Measurements from ENCODE around the gene PRSS53. TPM values are rescaled to one million over a fixed set of nuclear protein-coding genes. Genes with fewer than 3 reads are reported as not detected.

The PRSS53 gene
- total RNA-seq, 2 donors from 2014 or later = 7.4 to 12.1 TPM

DNA sequence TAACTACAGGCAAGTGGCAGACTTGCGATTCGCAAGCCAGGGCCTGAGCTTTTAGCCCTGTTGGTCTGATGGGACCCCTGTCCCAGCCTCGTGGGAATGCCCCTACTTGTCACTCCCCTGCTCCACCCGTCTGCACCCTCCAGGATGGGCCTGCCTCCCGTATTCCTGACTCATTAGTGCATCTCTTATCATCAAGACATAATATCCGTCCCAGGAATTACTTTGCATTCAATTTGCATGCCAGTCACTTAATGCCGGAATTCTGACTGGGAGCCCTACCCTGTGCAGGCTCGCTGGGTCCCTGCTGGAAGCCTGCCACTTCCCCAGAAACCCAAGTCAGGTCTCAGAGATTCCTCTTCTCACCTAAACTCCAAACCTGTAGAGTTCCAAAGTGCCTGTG is 3.3 kb downstream of the PRSS53 start:
- DNase-seq (ENCODE audit: low spot score in 2 of 2) = no peak
- Mint-ChIP-seq H3K36me3 (peaks cover 0 to under 1% of the 10 kb centered on the region in 2 donors), H3K27ac (peak overlapping the region in 1 of 2 donors; percentile 54), H3K9me3 (no peaks in the 10 kb centered on the region)
- no peak for ATAC-seq

DNA sequence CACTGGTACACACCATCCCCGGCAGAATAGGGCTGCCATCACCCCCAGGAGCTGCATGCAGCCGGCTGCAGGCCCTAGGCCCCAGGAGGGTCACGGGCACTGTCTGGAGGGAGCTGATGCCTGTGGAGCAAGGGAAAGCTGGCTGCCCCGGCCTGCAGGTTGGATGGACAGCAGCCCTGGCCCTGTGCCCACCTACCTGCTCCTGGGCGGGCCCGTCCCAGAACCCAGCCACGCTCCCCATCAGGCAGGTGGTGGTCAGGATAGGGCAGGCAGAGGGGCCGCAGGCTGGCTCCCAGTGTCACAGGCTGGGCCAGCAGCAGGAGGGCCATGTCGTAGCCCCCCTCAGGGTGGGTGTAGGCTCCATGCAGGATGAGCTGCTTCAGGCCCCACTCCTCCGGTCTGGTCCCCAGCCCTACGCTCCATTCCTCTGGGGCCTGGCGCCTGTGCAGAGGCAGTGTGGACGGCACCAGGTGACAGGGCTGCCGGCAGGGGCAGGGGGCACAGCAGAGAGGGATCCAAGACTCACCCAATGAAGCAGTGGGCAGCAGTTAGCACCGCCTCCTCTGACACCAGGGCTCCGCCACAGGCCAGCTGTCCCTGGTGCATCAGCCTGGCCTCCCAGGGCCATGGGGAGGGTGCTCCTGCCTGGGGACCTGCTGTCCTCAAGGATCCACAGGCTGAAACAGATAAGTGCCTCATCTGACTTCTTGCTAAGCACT is 4.0 kb downstream of the PRSS53 start:
- no peaks in the 10 kb centered on the region for H3K9me3 Mint-ChIP-seq
- ATAC-seq = peak in 1 of 2 donors; percentile 8
- H3K27ac Mint-ChIP-seq = peak overlapping the region in 1 of 2 donors; percentile 54
- no peaks in the 10 kb centered on the region for H3K36me3 Mint-ChIP-seq
- DNase-seq (ENCODE audit: low spot score in 2 of 2) = no peak

DNA sequence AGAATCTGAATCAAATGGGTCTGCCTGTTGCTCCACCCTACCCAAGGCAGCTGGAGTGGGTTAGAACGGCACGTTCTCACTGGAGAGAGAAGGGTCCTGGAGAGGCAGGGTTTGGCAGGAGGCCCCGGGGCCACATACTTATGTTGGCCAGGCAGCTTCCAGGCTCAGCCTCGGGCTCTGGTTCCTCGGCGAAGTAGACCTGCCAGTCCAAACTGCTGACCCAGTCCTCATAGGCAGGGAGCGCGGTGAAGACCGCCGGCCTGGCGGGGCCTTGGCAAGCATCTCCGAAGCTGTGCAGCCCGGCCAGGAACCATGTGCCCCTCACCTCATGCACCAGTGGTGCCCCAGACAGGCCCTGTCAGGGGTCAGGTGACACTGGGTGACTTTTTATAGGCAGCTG is 4.8 kb downstream of the PRSS53 start:
- Mint-ChIP-seq H3K27ac (no peak overlapping the region), H3K9me3 (no peaks in the 10 kb centered on the region), H3K36me3 (no peaks in the 10 kb centered on the region)
- no peak for DNase-seq (ENCODE audit: low spot score in 2 of 2)
- ATAC-seq = no peak

DNA sequence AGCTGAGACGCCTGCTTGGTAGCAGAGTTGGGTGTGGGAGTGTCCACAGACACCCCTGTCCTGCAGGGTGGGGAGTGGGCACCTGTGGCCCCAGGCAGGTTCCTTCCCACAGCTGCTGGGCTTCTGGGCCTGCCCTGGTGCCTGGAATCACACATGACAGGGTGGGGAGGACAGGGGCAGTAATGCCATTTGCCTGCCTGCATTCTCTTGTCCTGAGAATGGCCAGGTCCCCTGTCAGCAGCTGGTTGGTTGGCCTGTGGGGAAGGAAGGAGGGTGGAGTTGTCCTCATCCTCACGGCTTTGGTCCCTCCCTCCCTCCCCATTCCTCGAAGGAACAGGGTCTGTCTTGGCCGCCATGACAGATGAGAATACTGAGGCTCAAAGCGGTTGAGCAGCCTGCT is 5.2 kb downstream of the PRSS53 start:
- Mint-ChIP-seq H3K36me3 (no peaks in the 10 kb centered on the region), H3K9me3 (no peaks in the 10 kb centered on the region), H3K27ac (no peak overlapping the region)
- DNase-seq (ENCODE audit: low spot score in 2 of 2) (no peak), ATAC-seq (no peak)

DNA sequence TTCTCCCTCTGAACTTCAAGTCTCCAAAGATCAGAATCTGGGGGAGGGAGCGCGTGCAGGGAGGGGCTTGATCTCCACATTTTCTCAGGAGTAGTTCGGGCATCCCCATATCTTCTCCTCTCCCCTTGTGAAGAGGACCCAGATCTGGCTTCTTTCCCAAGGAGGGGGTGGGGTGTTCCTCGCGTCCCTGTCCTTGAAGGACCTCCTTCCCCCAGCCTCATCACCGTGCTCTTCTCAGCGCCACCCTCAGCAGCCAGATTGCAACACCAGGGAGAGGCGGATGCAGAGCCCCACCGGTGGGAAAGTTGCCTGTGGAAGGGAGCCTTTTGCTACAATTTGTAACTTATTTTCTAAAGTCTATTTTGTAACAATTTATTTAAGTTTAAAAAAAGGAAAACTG is 5.7 kb downstream of the PRSS53 start:
- no peak overlapping the region for H3K27ac Mint-ChIP-seq
- ATAC-seq = no peak
- H3K36me3 Mint-ChIP-seq = peaks cover 3% of the 10 kb centered on the region in 2 donors
- H3K9me3 Mint-ChIP-seq = no peaks in the 10 kb centered on the region
- no peak for DNase-seq (ENCODE audit: low spot score in 2 of 2)

DNA sequence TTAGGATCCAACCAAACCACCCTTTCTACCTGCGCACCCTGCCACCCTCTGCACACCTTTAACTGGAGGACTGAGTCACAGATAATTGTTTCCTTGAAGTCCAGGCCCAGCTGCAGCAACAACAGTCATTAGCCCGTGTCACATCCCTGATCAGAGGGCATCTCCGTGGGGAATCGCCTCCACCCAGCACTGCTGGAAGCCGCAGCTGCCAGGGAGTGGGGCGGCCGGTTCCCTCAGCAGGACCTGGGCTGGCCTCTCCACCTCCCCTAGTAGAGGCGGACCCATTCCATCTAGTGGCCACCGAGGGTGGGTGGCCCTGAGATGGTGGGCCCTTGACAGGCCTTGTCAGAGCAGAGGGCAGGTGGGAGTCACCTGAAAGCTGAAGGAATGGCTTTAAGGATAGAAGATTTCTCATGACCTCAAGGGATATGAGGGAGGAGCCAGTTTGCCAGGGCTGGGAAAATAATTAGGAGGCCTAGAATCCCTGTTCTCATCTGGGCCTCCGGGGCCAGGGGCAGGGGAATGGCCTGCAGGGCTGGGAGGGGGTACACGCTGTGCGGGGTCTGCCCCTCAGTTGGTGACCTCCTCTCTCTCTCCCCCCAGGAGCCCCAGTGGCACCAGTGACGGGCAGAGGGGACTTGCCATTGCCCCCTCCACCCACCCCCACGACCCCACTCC is 6.2 kb downstream of the PRSS53 start:
- Mint-ChIP-seq H3K9me3 (no peaks in the 10 kb centered on the region), H3K36me3 (peaks cover 6 to 8% of the 10 kb centered on the region in 2 donors)
- no peak for DNase-seq (ENCODE audit: low spot score in 2 of 2)

DNA sequence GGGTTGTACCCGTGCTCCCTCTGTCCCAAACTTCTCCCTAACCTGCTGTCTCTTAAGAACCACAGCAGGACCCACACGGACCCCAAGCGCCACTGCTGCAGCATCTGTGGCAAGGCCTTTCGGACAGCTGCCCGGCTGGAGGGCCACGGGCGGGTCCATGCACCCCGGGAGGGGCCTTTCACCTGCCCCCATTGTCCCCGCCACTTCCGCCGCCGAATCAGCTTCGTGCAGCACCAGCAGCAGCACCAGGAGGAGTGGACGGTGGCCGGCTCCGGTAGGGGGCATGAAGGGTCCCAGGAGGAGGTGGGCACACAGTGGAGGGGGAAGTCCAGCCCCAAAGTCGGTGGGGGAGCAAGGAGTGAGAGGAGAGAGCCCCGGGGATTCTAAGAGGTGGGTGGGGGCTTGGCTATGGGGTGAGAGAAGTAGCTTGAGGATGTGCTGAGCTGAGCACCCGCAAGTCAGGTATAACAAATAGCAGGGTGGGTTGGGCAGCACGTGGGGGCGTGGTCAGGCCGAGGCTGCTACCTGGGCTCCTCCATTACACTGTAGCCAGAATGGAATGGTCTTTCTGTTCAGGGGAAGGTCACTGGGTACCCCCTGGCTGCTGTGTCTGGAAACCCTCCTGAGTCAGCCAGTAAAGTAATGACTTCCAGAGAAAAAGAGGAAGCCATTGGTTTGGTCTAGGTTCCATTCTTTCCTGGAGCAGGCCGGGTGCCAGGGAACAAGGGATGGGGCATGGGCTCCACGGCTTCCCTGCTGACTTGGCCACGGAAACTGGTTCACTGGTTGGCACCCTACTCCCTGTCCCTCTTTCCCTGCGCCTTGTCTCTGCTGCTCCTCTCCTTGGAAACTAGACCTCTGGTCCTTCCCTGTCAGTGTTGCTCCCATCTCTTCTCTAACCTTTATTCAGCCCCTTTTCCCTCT is 7.1 kb downstream of the PRSS53 start:
- peaks cover 6 to 9% of the 10 kb centered on the region in 2 donors for H3K36me3 Mint-ChIP-seq
- ATAC-seq (no peak), DNase-seq (ENCODE audit: low spot score in 2 of 2) (no peak)
- no peaks in the 10 kb centered on the region for H3K9me3 Mint-ChIP-seq
- peak overlapping the region; percentile 48 to 71 for H3K27ac Mint-ChIP-seq

More for the DNA sequence above, 6.2 kb downstream of the PRSS53 start:
- ATAC-seq = no peak
- peak overlapping the region in 1 of 2 donors; percentile 48 for H3K27ac Mint-ChIP-seq

DNA sequence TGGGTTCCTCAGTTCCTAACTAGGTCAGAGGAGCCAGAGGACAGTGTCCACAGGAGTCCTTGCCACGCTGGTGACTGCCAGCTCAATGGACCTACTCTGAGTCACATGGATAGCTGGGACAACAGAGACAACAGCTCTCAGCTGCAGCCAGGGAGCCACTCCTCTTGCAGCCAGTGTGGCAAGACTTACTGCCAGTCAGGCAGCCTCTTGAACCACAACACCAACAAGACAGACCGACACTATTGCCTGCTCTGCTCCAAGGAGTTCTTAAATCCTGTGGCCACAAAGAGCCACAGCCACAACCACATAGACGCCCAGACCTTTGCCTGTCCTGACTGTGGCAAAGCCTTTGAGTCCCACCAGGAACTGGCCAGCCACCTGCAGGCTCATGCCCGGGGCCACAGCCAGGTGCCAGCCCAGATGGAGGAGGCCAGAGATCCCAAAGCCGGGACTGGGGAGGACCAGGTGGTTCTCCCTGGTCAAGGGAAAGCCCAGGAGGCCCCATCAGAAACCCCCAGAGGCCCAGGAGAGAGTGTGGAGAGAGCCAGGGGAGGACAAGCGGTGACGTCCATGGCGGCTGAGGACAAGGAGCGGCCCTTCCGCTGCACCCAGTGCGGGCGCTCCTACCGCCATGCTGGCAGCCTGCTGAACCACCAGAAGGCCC is 7.9 kb downstream of the PRSS53 start:
- ATAC-seq (no peak), DNase-seq (ENCODE audit: low spot score in 2 of 2) (no peak)
- H3K27ac Mint-ChIP-seq = peak overlapping the region; percentile 44 to 71
- no peaks in the 10 kb centered on the region for H3K9me3 Mint-ChIP-seq
- peaks cover 6 to 9% of the 10 kb centered on the region in 2 donors for H3K36me3 Mint-ChIP-seq

DNA sequence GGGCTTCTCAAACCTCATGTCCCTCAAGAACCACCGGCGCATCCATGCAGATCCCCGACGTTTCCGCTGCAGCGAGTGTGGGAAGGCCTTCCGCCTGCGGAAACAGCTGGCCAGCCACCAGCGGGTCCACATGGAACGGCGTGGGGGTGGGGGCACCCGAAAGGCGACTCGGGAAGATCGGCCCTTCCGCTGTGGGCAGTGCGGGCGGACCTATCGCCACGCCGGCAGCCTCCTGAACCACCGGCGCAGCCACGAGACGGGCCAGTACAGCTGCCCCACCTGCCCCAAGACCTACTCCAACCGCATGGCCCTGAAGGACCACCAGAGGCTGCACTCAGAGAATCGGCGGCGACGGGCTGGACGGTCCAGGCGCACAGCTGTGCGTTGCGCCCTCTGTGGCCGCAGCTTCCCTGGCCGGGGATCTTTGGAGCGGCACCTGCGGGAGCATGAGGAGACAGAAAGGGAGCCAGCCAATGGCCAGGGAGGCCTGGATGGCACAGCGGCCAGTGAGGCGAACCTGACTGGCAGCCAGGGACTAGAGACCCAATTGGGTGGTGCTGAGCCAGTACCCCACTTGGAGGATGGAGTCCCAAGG is 8.6 kb downstream of the PRSS53 start:
- DNase-seq (ENCODE audit: low spot score in 2 of 2) (no peak), ATAC-seq (no peak)
- Mint-ChIP-seq H3K36me3 (peaks cover 6 to 11% of the 10 kb centered on the region in 2 donors), H3K27ac (peak overlapping the region in 1 of 2 donors; percentile 71), H3K9me3 (no peaks in the 10 kb centered on the region)

DNA sequence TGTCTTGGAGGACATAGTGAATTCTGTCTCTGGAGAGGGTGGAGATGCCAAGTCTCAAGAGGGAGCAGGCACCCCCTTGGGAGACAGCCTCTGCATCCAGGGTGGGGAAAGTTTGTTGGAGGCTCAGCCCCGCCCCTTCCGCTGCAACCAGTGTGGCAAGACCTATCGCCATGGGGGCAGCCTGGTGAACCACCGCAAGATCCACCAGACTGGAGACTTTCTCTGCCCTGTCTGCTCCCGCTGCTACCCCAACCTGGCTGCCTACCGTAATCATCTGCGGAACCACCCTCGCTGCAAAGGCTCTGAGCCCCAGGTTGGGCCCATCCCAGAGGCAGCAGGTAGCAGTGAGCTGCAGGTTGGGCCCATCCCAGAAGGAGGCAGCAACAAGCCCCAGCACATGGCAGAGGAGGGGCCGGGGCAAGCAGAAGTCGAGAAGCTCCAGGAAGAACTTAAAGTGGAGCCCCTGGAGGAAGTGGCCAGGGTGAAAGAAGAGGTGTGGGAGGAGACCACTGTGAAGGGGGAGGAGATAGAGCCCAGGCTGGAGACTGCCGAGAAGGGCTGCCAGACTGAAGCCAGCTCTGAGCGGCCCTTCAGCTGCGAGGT is 9.3 kb downstream of the PRSS53 start:
- H3K27ac Mint-ChIP-seq = peak overlapping the region; percentile 71 to 84
- ATAC-seq (no peak), DNase-seq (ENCODE audit: low spot score in 2 of 2) (no peak)
- H3K9me3 Mint-ChIP-seq = no peaks in the 10 kb centered on the region
- peaks cover 13 to 18% of the 10 kb centered on the region in 2 donors for H3K36me3 Mint-ChIP-seq

DNA sequence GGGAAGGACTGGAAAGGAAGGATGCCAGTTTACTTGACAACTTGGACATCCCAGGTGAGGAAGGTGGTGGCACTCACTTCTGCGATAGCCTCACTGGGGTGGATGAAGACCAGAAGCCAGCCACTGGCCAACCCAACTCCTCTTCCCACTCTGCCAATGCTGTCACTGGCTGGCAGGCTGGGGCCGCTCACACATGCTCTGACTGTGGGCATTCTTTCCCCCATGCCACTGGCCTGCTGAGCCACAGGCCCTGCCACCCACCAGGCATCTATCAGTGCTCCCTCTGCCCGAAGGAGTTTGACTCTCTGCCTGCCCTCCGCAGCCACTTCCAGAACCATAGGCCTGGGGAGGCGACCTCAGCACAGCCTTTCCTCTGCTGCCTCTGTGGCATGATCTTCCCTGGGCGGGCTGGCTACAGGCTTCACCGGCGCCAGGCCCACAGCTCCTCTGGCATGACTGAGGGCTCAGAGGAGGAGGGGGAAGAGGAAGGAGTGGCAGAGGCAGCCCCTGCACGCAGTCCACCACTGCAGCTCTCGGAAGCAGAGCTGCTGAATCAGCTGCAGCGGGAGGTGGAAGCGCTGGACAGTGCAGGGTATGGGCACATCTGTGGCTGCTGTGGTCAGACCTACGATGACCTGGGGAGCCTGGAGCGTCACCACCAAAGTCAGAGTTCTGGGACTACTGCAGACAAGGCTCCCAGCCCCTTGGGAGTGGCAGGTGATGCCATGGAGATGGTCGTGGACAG is 10.0 kb downstream of the PRSS53 start:
- H3K36me3 Mint-ChIP-seq = peaks cover 15 to 20% of the 10 kb centered on the region in 2 donors
- no peak for ATAC-seq

DNA sequence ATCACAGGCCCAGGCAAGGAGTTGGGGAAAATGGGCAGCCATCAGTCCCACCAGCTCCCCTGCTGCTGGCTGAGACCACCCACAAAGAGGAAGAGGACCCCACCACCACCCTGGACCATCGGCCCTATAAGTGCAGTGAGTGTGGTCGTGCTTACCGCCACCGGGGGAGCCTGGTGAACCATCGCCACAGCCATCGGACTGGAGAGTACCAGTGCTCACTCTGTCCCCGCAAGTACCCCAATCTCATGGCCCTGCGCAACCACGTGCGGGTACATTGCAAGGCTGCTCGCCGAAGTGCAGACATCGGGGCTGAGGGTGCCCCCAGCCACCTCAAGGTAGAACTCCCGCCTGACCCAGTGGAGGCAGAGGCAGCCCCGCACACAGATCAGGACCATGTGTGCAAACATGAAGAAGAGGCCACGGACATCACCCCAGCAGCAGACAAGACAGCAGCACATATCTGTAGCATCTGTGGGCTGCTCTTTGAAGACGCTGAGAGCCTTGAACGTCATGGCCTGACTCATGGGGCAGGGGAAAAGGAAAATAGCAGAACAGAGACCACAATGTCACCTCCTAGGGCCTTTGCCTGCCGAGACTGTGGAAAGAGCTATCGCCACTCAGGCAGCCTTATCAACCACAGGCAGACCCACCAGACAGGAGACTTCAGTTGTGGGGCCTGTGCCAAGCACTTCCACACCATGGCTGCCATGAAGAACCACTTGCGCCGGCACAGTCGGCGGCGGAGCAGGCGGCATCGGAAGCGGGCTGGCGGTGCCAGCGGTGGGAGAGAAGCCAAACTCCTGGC is 10.9 kb downstream of the PRSS53 start:
- DNase-seq (ENCODE audit: low spot score in 2 of 2) = no peak
- ATAC-seq = no peak
- H3K9me3 Mint-ChIP-seq = no peaks in the 10 kb centered on the region
- H3K27ac Mint-ChIP-seq = peak overlapping the region; percentile 23 to 71
- peaks cover 18 to 24% of the 10 kb centered on the region in 2 donors for H3K36me3 Mint-ChIP-seq

More for the DNA sequence above, 10.0 kb downstream of the PRSS53 start:
- H3K9me3 Mint-ChIP-seq = no peaks in the 10 kb centered on the region
- DNase-seq (ENCODE audit: low spot score in 2 of 2) = no peak
- peak overlapping the region; percentile 71 to 84 for H3K27ac Mint-ChIP-seq

DNA sequence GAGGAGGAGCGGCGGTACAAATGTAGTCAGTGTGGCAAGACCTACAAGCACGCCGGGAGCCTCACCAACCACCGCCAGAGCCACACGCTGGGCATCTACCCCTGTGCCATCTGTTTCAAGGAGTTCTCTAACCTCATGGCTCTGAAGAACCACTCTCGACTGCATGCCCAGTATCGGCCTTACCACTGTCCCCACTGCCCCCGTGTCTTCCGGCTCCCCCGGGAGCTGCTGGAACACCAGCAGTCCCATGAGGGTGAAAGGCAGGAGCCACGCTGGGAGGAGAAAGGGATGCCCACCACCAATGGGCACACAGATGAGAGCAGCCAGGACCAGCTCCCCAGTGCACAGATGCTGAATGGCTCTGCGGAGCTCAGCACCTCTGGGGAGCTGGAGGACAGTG is 11.7 kb downstream of the PRSS53 start:
- ATAC-seq (no peak), DNase-seq (ENCODE audit: low spot score in 2 of 2) (no peak)
- Mint-ChIP-seq H3K36me3 (peaks cover 25 to 32% of the 10 kb centered on the region in 2 donors), H3K9me3 (no peaks in the 10 kb centered on the region), H3K27ac (no peak overlapping the region)

DNA sequence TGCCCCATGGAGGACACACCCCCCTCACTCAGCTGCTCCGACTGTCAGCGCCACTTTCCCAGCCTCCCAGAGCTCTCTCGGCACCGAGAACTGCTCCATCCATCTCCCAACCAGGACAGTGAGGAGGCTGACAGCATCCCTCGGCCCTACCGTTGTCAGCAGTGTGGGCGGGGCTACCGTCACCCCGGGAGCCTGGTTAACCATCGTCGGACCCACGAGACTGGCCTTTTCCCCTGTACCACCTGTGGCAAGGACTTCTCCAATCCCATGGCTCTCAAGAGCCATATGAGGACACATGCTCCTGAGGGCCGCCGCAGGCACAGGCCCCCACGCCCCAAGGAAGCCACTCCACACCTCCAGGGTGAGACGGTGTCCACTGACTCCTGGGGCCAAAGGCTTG is 12.4 kb downstream of the PRSS53 start:
- peaks cover 28 to 34% of the 10 kb centered on the region in 2 donors for H3K36me3 Mint-ChIP-seq
- ATAC-seq = no peak
- no peaks in the 10 kb centered on the region for H3K9me3 Mint-ChIP-seq
- DNase-seq (ENCODE audit: low spot score in 2 of 2) = no peak
- peak overlapping the region; percentile 87 to 99 for H3K27ac Mint-ChIP-seq

Measured in activated naive CD4-positive, alpha-beta T cell treated with anti-CD3 and anti-CD28 coated beads, Interleukin-2, amount 50 U/mL, for 72 hours (primary cell).